ENCODE results near the gene PRDM7. TPM values are rescaled to one million over a fixed set of nuclear protein-coding genes. Genes with fewer than 3 reads are reported as not detected.
"Not testable (repeated sequence)": the region's sequence is repeated elsewhere in the genome, so short reads cannot be mapped to it uniquely, and the experiment has no call there.

The PRDM7 gene
- total RNA-seq, 1 experiment from 2014 or later: not detected

DNA sequence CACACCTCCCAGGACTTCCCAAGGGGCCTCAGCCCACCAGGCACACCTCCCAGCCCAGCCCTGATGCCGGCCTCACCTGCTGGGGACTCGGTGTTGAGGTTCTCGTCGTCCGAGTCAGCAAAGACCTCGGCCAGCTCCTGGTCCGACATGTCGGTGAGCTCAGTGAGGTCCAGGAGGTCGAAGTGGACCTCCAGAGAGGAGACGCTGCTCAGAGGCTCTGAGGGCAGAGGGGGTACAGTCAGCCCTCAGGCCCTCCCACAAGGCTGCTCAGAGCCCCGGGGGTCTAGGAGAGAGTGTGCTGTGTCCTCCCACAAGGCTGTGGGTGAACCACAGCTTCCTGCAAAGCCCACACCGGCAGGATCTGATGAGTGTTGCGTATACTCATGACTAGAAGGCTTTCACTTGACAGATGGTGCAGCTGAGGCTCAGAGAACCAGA, 68.4 kb downstream of the PRDM7 start:
- no peak overlapping the region for H3K18ac ChIP-seq (ENCODE audit: insufficient read length, low read depth, low read length)
- no peak overlapping the region for H4K8ac ChIP-seq (replicated peaks; ENCODE audit: insufficient read length, low read depth, low read length)
- Mint-ChIP-seq H3K4me1 (peaks cover 4 to 5% of the 10 kb centered on the region in 2 experiments; a peak in 3 of 4 replicates), H3K27ac (0 out of 7 replicates have a peak overlapping the region, but pooled peaks of 1 of the 3 experiments have one; percentile 40), H3K36me3 (ENCODE audit: insufficient read depth in 1 of 3, low read depth in 3 of 3) (peaks cover 2 to 26% (median 9%) of the 10 kb centered on the region in 3 experiments; a peak in 5 of 7 replicates), H3K9me3 (no peaks in the 10 kb centered on the region; a peak in 1 of 5 replicates), H3K4me3 (no peak overlapping the region), H3K27me3 (ENCODE audit: low read depth) (no peaks in the 10 kb centered on the region)
- H3K9ac ChIP-seq (ENCODE audit: extremely low read depth, insufficient read length, low read length): no peak overlapping the region
- no peak overlapping the region for H4K91ac ChIP-seq (ENCODE audit: insufficient read length, low read depth, low read length)
- H3K4me2 ChIP-seq (ENCODE audit: insufficient read depth, insufficient read length, low read length): no peak overlapping the region
- H3K27ac ChIP-seq (ENCODE audit: insufficient read length, low read depth, low read length): no peak overlapping the region
- H3K79me1 ChIP-seq (ENCODE audit: insufficient read depth, low read depth, low read length, poor library complexity, severe bottlenecking): no peaks in the 10 kb centered on the region
- H2AFZ ChIP-seq (ENCODE audit: low read length): no peak overlapping the region
- no peak overlapping the region for H2AK5ac ChIP-seq (ENCODE audit: insufficient read length, low read length)
- no peaks in the 10 kb centered on the region for H3K4me1 ChIP-seq (ENCODE audit: insufficient read depth, low read length)
- no peak overlapping the region; the same call in 1 of the 2 replicates for H3K14ac ChIP-seq (ENCODE audit: insufficient read depth, low read length)
- no peak overlapping the region for H2BK12ac ChIP-seq (ENCODE audit: insufficient read length, low read depth, low read length)
- no peak overlapping the region for H2BK120ac ChIP-seq (ENCODE audit: low read depth, low read length, poor library complexity, severe bottlenecking)
- H3K27me3 ChIP-seq (ENCODE audit: insufficient read depth, low read length): no peaks in the 10 kb centered on the region
- DNase-seq: no peak
- WGBS (ENCODE audit: extremely low coverage, insufficient read length, low lambda C conversion rate): no CpG with 5 or more reads among the region's 13 CpGs
- no peak overlapping the region for H4K5ac ChIP-seq (ENCODE audit: insufficient read length, low read depth, low read length)
- H3T11ph ChIP-seq (ENCODE audit: low read length): no peak overlapping the region
- H3K9me3 ChIP-seq (ENCODE audit: control insufficient read depth, low read depth, low read length): no peaks in the 10 kb centered on the region
- H3K56ac ChIP-seq (ENCODE audit: insufficient read length, low read depth, low read length): no peak overlapping the region
- no peak overlapping the region for H3K4ac ChIP-seq (ENCODE audit: low read depth, low read length)
- H2BK20ac ChIP-seq (ENCODE audit: low read depth, low read length, poor library complexity, severe bottlenecking): no peak overlapping the region
- no peak overlapping the region for H3K23ac ChIP-seq (ENCODE audit: insufficient read length, low read depth, low read length)
- TF ChIP-seq, protein P1, sequence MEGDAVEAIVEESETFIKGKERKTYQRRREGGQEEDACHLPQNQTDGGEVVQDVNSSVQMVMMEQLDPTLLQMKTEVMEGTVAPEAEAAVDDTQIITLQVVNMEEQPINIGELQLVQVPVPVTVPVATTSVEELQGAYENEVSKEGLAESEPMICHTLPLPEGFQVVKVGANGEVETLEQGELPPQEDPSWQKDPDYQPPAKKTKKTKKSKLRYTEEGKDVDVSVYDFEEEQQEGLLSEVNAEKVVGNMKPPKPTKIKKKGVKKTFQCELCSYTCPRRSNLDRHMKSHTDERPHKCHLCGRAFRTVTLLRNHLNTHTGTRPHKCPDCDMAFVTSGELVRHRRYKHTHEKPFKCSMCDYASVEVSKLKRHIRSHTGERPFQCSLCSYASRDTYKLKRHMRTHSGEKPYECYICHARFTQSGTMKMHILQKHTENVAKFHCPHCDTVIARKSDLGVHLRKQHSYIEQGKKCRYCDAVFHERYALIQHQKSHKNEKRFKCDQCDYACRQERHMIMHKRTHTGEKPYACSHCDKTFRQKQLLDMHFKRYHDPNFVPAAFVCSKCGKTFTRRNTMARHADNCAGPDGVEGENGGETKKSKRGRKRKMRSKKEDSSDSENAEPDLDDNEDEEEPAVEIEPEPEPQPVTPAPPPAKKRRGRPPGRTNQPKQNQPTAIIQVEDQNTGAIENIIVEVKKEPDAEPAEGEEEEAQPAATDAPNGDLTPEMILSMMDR (conservative IDR thresholded peaks at IDR 0.05): no peak
- H2BK15ac ChIP-seq (ENCODE audit: low read depth, low read length): no peak overlapping the region
- no peaks in the 10 kb centered on the region for H3K23me2 ChIP-seq (ENCODE audit: insufficient read length, low read depth, low read length, poor library complexity, severe bottlenecking)
- no peaks in the 10 kb centered on the region for H3K79me2 ChIP-seq (ENCODE audit: insufficient read depth, low read length)
- H4K20me1 ChIP-seq (ENCODE audit: control insufficient read depth, insufficient read depth, insufficient read length): no peaks in the 10 kb centered on the region
- no peak overlapping the region for H2BK5ac ChIP-seq (ENCODE audit: insufficient read length, low read length)

DNA sequence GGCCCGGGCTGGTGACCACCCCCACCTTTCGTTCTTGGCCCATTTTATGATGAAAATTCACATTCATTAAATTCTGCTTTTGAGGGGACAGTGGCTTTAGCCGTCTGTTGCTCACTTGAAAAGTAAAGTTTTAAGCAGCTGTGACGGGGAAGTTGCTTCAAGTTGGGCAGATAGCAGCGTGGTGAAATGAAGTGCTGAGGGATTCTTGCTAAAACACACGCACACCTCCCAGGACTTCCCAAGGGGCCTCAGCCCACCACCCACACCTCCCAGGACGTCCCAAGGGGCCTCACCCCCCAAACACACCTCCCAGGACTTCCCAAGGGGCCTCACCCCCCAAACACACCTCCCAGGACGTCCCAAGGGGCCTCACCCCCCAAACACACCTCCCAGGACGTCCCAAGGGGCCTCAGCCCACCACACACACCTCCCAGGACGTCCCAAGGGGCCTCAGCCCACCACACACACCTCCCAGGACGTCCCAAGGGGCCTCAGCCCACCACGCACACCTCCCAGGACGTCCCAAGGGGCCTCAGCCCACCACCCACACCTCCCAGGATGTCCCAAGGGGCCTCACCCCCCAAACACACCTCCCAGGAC, 69.4 kb downstream of the PRDM7 start:
- not testable (repeated sequence) for H3K4me1 Mint-ChIP-seq; H3K4ac ChIP-seq (ENCODE audit: low read depth, low read length); H3K4me3 Mint-ChIP-seq; H2BK12ac ChIP-seq (ENCODE audit: insufficient read length, low read depth, low read length); H3K4me2 ChIP-seq (ENCODE audit: insufficient read depth, insufficient read length, low read length); H4K91ac ChIP-seq (ENCODE audit: insufficient read length, low read depth, low read length); H4K5ac ChIP-seq (ENCODE audit: insufficient read length, low read depth, low read length); H3K56ac ChIP-seq (ENCODE audit: insufficient read length, low read depth, low read length); H3K9ac ChIP-seq (ENCODE audit: extremely low read depth, insufficient read length, low read length); H3K79me2 ChIP-seq (ENCODE audit: insufficient read depth, low read length); H4K8ac ChIP-seq (replicated peaks; ENCODE audit: insufficient read length, low read depth, low read length); H3K9me3 Mint-ChIP-seq; H3K9me3 ChIP-seq (ENCODE audit: control insufficient read depth, low read depth, low read length); H3K23ac ChIP-seq (ENCODE audit: insufficient read length, low read depth, low read length); H3K23me2 ChIP-seq (ENCODE audit: insufficient read length, low read depth, low read length, poor library complexity, severe bottlenecking); H3K79me1 ChIP-seq (ENCODE audit: insufficient read depth, low read depth, low read length, poor library complexity, severe bottlenecking); H2BK20ac ChIP-seq (ENCODE audit: low read depth, low read length, poor library complexity, severe bottlenecking); H3K4me1 ChIP-seq (ENCODE audit: insufficient read depth, low read length); H3T11ph ChIP-seq (ENCODE audit: low read length); H3K14ac ChIP-seq (ENCODE audit: insufficient read depth, low read length); H2BK5ac ChIP-seq (ENCODE audit: insufficient read length, low read length); H3K18ac ChIP-seq (ENCODE audit: insufficient read length, low read depth, low read length); H2BK120ac ChIP-seq (ENCODE audit: low read depth, low read length, poor library complexity, severe bottlenecking); H3K27me3 Mint-ChIP-seq (ENCODE audit: low read depth); H3K27ac ChIP-seq (ENCODE audit: insufficient read length, low read depth, low read length); H2AK5ac ChIP-seq (ENCODE audit: insufficient read length, low read length); H3K27ac Mint-ChIP-seq; H2BK15ac ChIP-seq (ENCODE audit: low read depth, low read length); DNase-seq; H4K20me1 ChIP-seq (ENCODE audit: control insufficient read depth, insufficient read depth, insufficient read length); H3K27me3 ChIP-seq (ENCODE audit: insufficient read depth, low read length); H2AFZ ChIP-seq (ENCODE audit: low read length)
- WGBS (ENCODE audit: extremely low coverage, insufficient read length, low lambda C conversion rate): no CpG with 5 or more reads among the region's 13 CpGs
- H3K36me3 Mint-ChIP-seq (ENCODE audit: insufficient read depth in 1 of 3, low read depth in 3 of 3): peaks cover 2 to 20% (median 9%) of the 10 kb centered on the region in 3 experiments; a peak in 4 of 7 replicates

Data from H9 (cell line).